Activated CD4-positive, alpha-beta T cell treated with anti-CD3 and anti-CD28 coated beads, Interleukin-2, Interleukin-6, amounts not matched to agents 100 ng/mL and 50 ng/mL, durations not matched to agents 16 hours and 8 hours (primary cell): Measurements from ENCODE around the gene MAPRE2.

ENCODE experiments used
- DNase-seq: peaks from one replicate; pipeline ENCODE4 v3.0.0-alpha.2; 2020

The MAPRE2 gene

GRCh38 chr18:35186291-35187034, 145.2 kb downstream of the MAPRE2 start:
- DNase-seq = no peak

- no peak for DNase-seq
Observed at GRCh38 chr18:35189510-35189909, 148.3 kb downstream of the MAPRE2 start.

GRCh38 chr18:35190948-35191697, 149.9 kb downstream of the MAPRE2 start:
- DNase-seq = no peak

- no peak for DNase-seq
Observed at GRCh38 chr18:35191698-35192025, 150.4 kb downstream of the MAPRE2 start.

- no peak for DNase-seq
Observed at GRCh38 chr18:35192415-35192814, 151.2 kb downstream of the MAPRE2 start.
